ENCODE measurements around the gene LRRC27.

DNA sequence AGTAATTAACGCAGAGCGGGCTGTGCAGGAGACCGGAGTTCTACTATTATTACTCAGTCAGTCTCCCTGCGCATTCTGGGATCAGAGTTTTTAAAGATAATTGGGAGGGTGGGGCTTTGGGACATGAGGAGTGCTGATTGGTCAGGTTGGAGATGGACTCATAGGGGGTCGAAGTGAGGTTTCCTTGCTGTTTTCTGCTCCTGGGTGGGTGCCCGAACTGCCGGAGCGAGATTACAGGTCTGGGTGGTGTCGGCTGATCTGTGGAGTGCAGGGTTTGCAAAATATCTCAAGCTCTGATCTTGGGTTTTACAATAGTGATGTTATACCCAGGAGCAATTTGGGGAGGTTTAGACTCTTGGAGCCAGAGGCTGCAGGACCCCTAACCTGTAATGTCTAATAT lies 3.9 kb upstream of the LRRC27 start:
- TF ChIP-seq FOXM1 (IDR thresholded peaks at IDR 0.05; ENCODE audit: borderline replicate concordance, low read depth): no peak
- TF ChIP-seq TEAD4 (IDR thresholded peaks at IDR 0.05): no peak
- no peak for TF ChIP-seq CEBPB (IDR thresholded peaks at IDR 0.05)
- TF ChIP-seq EP300 (IDR thresholded peaks at IDR 0.05; ENCODE audit: borderline replicate concordance): no peak
- no peak for TF ChIP-seq NFIC (IDR thresholded peaks at IDR 0.05)
- no peak for TF ChIP-seq EGR1 (IDR thresholded peaks at IDR 0.05)
- no peak for TF ChIP-seq YY1 (IDR thresholded peaks at IDR 0.05; ENCODE audit: low read depth)
- TF ChIP-seq RAD21 (IDR thresholded peaks at IDR 0.05; ENCODE audit: low read depth): no peak
- TF ChIP-seq, protein P1, sequence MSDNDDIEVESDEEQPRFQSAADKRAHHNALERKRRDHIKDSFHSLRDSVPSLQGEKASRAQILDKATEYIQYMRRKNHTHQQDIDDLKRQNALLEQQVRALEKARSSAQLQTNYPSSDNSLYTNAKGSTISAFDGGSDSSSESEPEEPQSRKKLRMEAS (IDR thresholded peaks at IDR 0.05): no peak
- no peak for TF ChIP-seq TAF1 (IDR thresholded peaks at IDR 0.05; ENCODE audit: low read depth)
- no peak for TF ChIP-seq USF1 (IDR thresholded peaks at IDR 0.05)
